Stimulated activated CD8-positive, alpha-beta memory T cell treated with anti-CD3 and anti-CD28 coated beads, Interleukin-12 subunit alpha, Interleukin-12 subunit beta, amount 100 ng/mL, for 24 hours (primary cell): ENCODE data around the gene CBLB.

Experiments
- DNase-seq: peaks from one replicate; pipeline ENCODE4 v3.0.0-alpha.2; 2020; ENCODE audit errors: extremely low read depth

Gene CBLB

GRCh38 chr3:105868742-105869530 is at the start of gene CBLB:
CBLB (minus strand) TSS chr3:105869012; CDS start chr3:105867577, 1,435 bp downstream.
- peak; percentile 65 for DNase-seq

- DNase-seq = no peak
These were observed 48.0 kb upstream of the CBLB start for GRCh38 chr3:105916767-105917166.

GRCh38 chr3:105915524-105915923 is 46.7 kb upstream of the CBLB start:
- no peak for DNase-seq

GRCh38 chr3:105913616-105914015 is 44.8 kb upstream of the CBLB start:
- no peak for DNase-seq

- DNase-seq = no peak
These were observed 44.1 kb upstream of the CBLB start for GRCh38 chr3:105912891-105913290.

- DNase-seq = no peak
These were observed 42.7 kb upstream of the CBLB start for GRCh38 chr3:105911496-105911895.

GRCh38 chr3:105907777-105908176 is 39.0 kb upstream of the CBLB start:
- DNase-seq = no peak

- no peak for DNase-seq
These were observed 38.0 kb upstream of the CBLB start for GRCh38 chr3:105906836-105907235.

- no peak for DNase-seq
These were observed 37.5 kb upstream of the CBLB start for GRCh38 chr3:105906345-105906744.

GRCh38 chr3:105905328-105905727 is 36.5 kb upstream of the CBLB start:
- DNase-seq = no peak

- DNase-seq = no peak
These were observed 36.0 kb upstream of the CBLB start for GRCh38 chr3:105904678-105905284.

- no peak for DNase-seq
These were observed 35.4 kb upstream of the CBLB start for GRCh38 chr3:105904251-105904650.

- no peak for DNase-seq
These were observed 30.7 kb upstream of the CBLB start for GRCh38 chr3:105899516-105899915.

- DNase-seq = no peak
These were observed 22.3 kb upstream of the CBLB start for GRCh38 chr3:105891101-105891500.

GRCh38 chr3:105888621-105889579 is 20.1 kb upstream of the CBLB start:
- DNase-seq = no peak

GRCh38 chr3:105885256-105885655 is 16.4 kb upstream of the CBLB start:
- no peak for DNase-seq

GRCh38 chr3:105883798-105884377 is 15.1 kb upstream of the CBLB start:
- DNase-seq = no peak

- DNase-seq = no peak
These were observed 12.0 kb upstream of the CBLB start for GRCh38 chr3:105880681-105881290.

GRCh38 chr3:105878061-105878460 is 9.2 kb upstream of the CBLB start:
- DNase-seq = no peak

GRCh38 chr3:105877336-105877910 is 8.6 kb upstream of the CBLB start:
- no peak for DNase-seq

GRCh38 chr3:105876780-105877327 is 8.0 kb upstream of the CBLB start:
- DNase-seq = no peak
